ENCODE measurements around the gene NTF3. TPM values are rescaled to one million over a fixed set of nuclear protein-coding genes. Genes with fewer than 3 reads are reported as not detected.
A peak's percentile ranks its signal among the peaks of the same experiment; 100 is the strongest.

NTF3 gene
- total and polyA plus RNA-seq, 10 donors, result 0.72 to 5.8 (median 2.7) TPM; not detected in 1

- WGBS, 5 donors, result 74 to 94% (median 88%) methylated on average over 7 of the region's 7 CpGs
- Histone ChIP-seq H3K4me1 (peaks cover 0 to 18% (median 3%) of the 10 kb centered on the region in 6 donors), H3K27ac (no peak overlapping the region), H3K36me3 (no peaks in the 10 kb centered on the region), H3K4me3 (no peak overlapping the region), H3K27me3 (replicated peaks in 1 of 7) (peaks cover 0 to 7% (median 0%) of the 10 kb centered on the region in 7 donors), H3K9me3 (no peaks in the 10 kb centered on the region)
- intact Hi-C loops (cut with DNase I; ENCODE audit: low total_unique reads), result no loop called here
- no peak for TF ChIP-seq POLR2A (IDR thresholded peaks at IDR 0.05)
- no peak for TF ChIP-seq CTCF (IDR thresholded peaks at IDR 0.05 in 8 of 11, conservative IDR thresholded peaks at IDR 0.05 in 3 of 11)
- no peak for TF ChIP-seq POLR2AphosphoS5 (IDR thresholded peaks at IDR 0.05)
- no peak for DNase-seq
Observed at GRCh38 chr12:5487076-5487475, 55.2 kb downstream of the NTF3 start.

DNA sequence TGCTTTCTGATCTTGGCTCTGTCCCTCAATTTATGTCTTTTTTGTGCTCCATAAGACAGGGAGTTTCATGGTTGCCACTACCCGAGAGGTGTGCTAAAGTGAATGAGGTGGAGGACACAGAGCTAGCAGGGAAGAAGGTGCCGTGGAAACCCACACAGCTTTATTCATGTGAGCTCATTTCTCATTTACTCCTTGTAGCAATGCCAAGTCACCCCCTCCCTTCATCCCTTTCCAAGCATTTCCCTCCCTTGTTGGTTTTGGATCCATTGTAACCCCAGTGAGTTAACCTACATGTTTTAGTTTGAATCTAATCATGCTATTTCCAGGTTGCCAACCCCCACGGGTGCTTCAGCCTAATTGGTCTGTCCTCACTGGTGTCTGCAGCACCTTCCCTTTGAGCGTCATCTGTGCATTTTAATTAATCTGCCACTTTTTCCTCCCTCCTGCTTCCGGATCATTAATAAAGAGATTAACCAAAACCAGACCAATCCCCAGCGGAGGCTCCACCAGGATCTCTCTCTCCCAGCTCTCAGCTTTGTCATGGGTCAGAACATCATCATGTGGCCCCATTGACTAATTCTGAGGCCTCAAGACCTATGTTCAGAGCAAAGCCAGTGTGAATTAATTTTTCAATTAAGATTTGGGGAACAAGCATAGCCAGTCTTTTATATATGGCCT is 56.2 kb downstream of the NTF3 start:
- no peak for TF ChIP-seq CTCF (IDR thresholded peaks at IDR 0.05 in 8 of 11, conservative IDR thresholded peaks at IDR 0.05 in 3 of 11)
- no peak for TF ChIP-seq POLR2A (IDR thresholded peaks at IDR 0.05)
- TF ChIP-seq POLR2AphosphoS5 (IDR thresholded peaks at IDR 0.05), result no peak
- Histone ChIP-seq H3K4me3 (no peak overlapping the region), H3K4me1 (peaks cover 0 to 18% (median 3%) of the 10 kb centered on the region in 6 donors), H3K36me3 (no peaks in the 10 kb centered on the region), H3K27ac (peak overlapping the region in 2 of 8 donors; percentile 19 to 28), H3K27me3 (replicated peaks in 1 of 7) (peaks cover 0 to 10% (median 0%) of the 10 kb centered on the region in 7 donors), H3K9me3 (no peaks in the 10 kb centered on the region)
- no peak for DNase-seq
- 80 to 92% (median 91%) methylated on average over 6 of the region's 6 CpGs for WGBS, 5 donors
- intact Hi-C loops (cut with DNase I; ENCODE audit: low total_unique reads), result no loop called here

GRCh38 chr12:5488626-5488955 is 56.7 kb downstream of the NTF3 start:
- DNase-seq, result no peak
- no peak overlapping the region for H3K4me3 ChIP-seq
- intact Hi-C loops (cut with DNase I; ENCODE audit: low total_unique reads), result no loop called here
- no peaks in the 10 kb centered on the region for H3K9me3 ChIP-seq
- TF ChIP-seq CTCF (IDR thresholded peaks at IDR 0.05 in 8 of 11, conservative IDR thresholded peaks at IDR 0.05 in 3 of 11), result no peak
- TF ChIP-seq POLR2A (IDR thresholded peaks at IDR 0.05), result no peak
- no peak for TF ChIP-seq POLR2AphosphoS5 (IDR thresholded peaks at IDR 0.05)
- 58 to 75% (median 65%) methylated on average over 2 of the region's 2 CpGs for WGBS, 5 donors
- peaks cover 0 to 10% (median 0%) of the 10 kb centered on the region in 7 donors for H3K27me3 ChIP-seq (replicated peaks in 1 of 7)
- peak overlapping the region in 3 of 8 donors; percentile 15 to 35 (median 28) for H3K27ac ChIP-seq
- no peaks in the 10 kb centered on the region for H3K36me3 ChIP-seq
- peaks cover 0 to 18% (median 3%) of the 10 kb centered on the region in 6 donors for H3K4me1 ChIP-seq

GRCh38 chr12:5489017-5489416 is 57.1 kb downstream of the NTF3 start:
- Histone ChIP-seq H3K4me1 (peaks cover 0 to 18% (median 3%) of the 10 kb centered on the region in 6 donors), H3K9me3 (no peaks in the 10 kb centered on the region), H3K27me3 (replicated peaks in 1 of 7) (peaks cover 0 to 10% (median 0%) of the 10 kb centered on the region in 7 donors), H3K36me3 (no peaks in the 10 kb centered on the region), H3K4me3 (no peak overlapping the region), H3K27ac (peak overlapping the region in 3 of 8 donors; percentile 15 to 39 (median 28))
- intact Hi-C loops (cut with DNase I; ENCODE audit: low total_unique reads), result no loop called here
- DNase-seq, result no peak
- TF ChIP-seq CTCF (IDR thresholded peaks at IDR 0.05 in 8 of 11, conservative IDR thresholded peaks at IDR 0.05 in 3 of 11), result no peak
- no peak for TF ChIP-seq POLR2AphosphoS5 (IDR thresholded peaks at IDR 0.05)
- no peak for TF ChIP-seq POLR2A (IDR thresholded peaks at IDR 0.05)
- 71 to 79% (median 72%) methylated on average over 5 of the region's 5 CpGs for WGBS, 5 donors

Data from spleen (tissue), 11 donors.